Uterus (tissue), 4 donors: ENCODE data around the gene PIEZO2. TPM values are rescaled to one million over a fixed set of nuclear protein-coding genes. Genes with fewer than 3 reads are reported as not detected.

ENCODE experiments used
- DNase-seq, 2 donors: peaks; one replicate each; pipeline ENCODE4 v3.0.0-alpha.2; 2019 to 2020
- H3K27ac ChIP-seq, 2 donors: fragments of 200-600 bp; sonication (generic); 1 replicate in 1 of 2; 2 replicates in 1 of 2; pipeline ENCODE4 v1.5.1; 2016 to 2018
- H3K27me3 ChIP-seq, 2 donors: fragments of 200-600 bp; sonication (generic); one replicate each; pipeline ENCODE4 v1.5.1; 2018 to 2019; ENCODE audit warnings: control low read depth in 1 of 2
- H3K36me3 ChIP-seq, 2 donors: fragments of 200-600 bp; sonication (generic); one replicate each; pipeline ENCODE4 v1.5.1; 2019; ENCODE audit warnings: control low read depth in 1 of 2
- H3K4me1 ChIP-seq, 2 donors: fragments of 200-600 bp; sonication (generic); one replicate each; pipeline ENCODE4 v1.5.1; 2018 to 2019; ENCODE audit warnings: control low read depth in 1 of 2
- H3K4me3 ChIP-seq, 2 donors: fragments of 200-600 bp; sonication (generic); 1 replicate in 1 of 2; 2 replicates in 1 of 2; pipeline ENCODE4 v1.5.1; 2018 to 2019; ENCODE audit warnings: mild to moderate bottlenecking in 1 of 2
- H3K9me3 ChIP-seq, 2 donors: fragments of 200-600 bp; sonication (generic); one replicate each; pipeline ENCODE4 v1.5.1; 2019; ENCODE audit warnings: control low read depth in 1 of 2
- POLR2A ChIP-seq, 2 donors: fragments of 450-650 bp; IDR thresholded peaks; one replicate each; pipeline ENCODE4 v1.6.1; 2016; ENCODE audit warnings: antibody characterized with exemption in 2 of 2, mild to moderate bottlenecking in 1 of 2, moderate library complexity in 1 of 2
- intact Hi-C: fragments of 100-400 bp; cut with DNase I; formaldehyde crosslinking; loops from one replicate; pipeline ENCODE4 v1.15.1; 2023; ENCODE audit warnings: low total_unique reads
- total RNA-seq, 4 donors: library from RNA; depleted of rRNA in 3 of 4; stranded (reverse); fragments of >200 nt in 3 of 4; gene quantifications; one replicate each; pipeline versions ENCODE4 v1.1.0 to v1.2.4, GENCODE V29; 2014 to 2023
- TF ChIP-seq, protein P1 (sequence below), 4 experiments: fragments of 200-600 bp in 2 of 4; fragments of 450-650 bp in 2 of 4; sonication (generic) in 2 of 4; IDR thresholded peaks; one replicate each; pipeline ENCODE4 v1.5.1; 2016 to 2019; ENCODE audit warnings: antibody characterized with exemption in 4 of 4, mild to moderate bottlenecking in 2 of 4, moderate library complexity in 1 of 4
- donor health status: DM: yes; HTN: yes; CAD: no.

Gene PIEZO2
- total RNA-seq, 4 donors from 2014 or later, result 1.8 to 42.8 (median 5.6) TPM

DNA sequence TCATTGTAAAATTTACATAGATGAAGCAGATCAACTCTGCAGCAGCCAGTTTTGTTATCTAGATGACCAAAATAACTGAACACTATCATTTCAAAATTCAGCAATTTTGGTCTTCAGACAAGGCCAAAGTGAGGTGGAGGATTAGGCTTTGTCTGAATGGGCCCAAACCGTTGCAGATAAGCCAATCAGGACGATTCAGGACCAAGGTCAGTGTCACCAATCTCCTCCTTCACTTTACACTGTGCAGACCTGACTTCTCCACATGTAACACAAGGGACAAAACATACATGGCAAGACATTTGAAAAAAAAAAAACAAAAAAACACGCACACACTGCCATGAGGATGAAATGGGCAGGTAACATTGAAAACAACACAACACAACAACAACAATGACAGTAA is 412.4 kb downstream of the PIEZO2 start:
- DNase-seq, result no peak

DNA sequence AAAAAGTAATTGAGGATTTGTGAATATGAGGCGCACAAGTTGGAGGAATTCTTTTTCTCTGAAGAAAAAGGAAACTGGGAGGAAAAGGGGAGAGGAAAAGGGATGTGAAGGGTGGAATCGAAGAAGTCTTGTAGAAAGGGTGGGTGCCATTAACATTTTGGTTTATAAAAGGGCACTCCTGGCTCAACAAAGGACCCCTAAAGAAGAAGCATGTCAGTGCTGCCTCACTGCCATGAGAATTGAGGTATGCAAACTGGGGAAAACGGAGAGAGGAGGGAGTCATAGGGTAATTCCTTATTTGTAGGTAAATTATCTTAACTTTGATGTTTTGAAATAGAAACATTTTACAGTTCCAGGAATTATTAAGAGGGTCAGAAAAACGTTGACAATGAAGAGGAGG is 416.4 kb downstream of the PIEZO2 start:
- no peaks in the 10 kb centered on the region for H3K4me1 ChIP-seq
- no peak for TF ChIP-seq POLR2A (IDR thresholded peaks at IDR 0.05)
- TF ChIP-seq, protein P1, sequence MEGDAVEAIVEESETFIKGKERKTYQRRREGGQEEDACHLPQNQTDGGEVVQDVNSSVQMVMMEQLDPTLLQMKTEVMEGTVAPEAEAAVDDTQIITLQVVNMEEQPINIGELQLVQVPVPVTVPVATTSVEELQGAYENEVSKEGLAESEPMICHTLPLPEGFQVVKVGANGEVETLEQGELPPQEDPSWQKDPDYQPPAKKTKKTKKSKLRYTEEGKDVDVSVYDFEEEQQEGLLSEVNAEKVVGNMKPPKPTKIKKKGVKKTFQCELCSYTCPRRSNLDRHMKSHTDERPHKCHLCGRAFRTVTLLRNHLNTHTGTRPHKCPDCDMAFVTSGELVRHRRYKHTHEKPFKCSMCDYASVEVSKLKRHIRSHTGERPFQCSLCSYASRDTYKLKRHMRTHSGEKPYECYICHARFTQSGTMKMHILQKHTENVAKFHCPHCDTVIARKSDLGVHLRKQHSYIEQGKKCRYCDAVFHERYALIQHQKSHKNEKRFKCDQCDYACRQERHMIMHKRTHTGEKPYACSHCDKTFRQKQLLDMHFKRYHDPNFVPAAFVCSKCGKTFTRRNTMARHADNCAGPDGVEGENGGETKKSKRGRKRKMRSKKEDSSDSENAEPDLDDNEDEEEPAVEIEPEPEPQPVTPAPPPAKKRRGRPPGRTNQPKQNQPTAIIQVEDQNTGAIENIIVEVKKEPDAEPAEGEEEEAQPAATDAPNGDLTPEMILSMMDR (IDR thresholded peaks at IDR 0.05), result no peak
- no peak overlapping the region for H3K4me3 ChIP-seq
- intact Hi-C loops, result no loop called here
- H3K27ac ChIP-seq, result no peak overlapping the region
- no peaks in the 10 kb centered on the region for H3K27me3 ChIP-seq
- H3K9me3 ChIP-seq, result no peaks in the 10 kb centered on the region
- H3K36me3 ChIP-seq, result no peaks in the 10 kb centered on the region
- no peak for DNase-seq

More for the DNA sequence above, 412.4 kb downstream of the PIEZO2 start:
- H3K36me3 ChIP-seq, result no peaks in the 10 kb centered on the region
- H3K27ac ChIP-seq, result no peak overlapping the region
- H3K27me3 ChIP-seq, result no peaks in the 10 kb centered on the region
- no peaks in the 10 kb centered on the region for H3K4me1 ChIP-seq
- intact Hi-C loops, result no loop called here
- no peaks in the 10 kb centered on the region for H3K9me3 ChIP-seq
- H3K4me3 ChIP-seq, result no peak overlapping the region
- TF ChIP-seq, protein P1 (IDR thresholded peaks at IDR 0.05), result no peak
- TF ChIP-seq POLR2A (IDR thresholded peaks at IDR 0.05), result no peak

DNA sequence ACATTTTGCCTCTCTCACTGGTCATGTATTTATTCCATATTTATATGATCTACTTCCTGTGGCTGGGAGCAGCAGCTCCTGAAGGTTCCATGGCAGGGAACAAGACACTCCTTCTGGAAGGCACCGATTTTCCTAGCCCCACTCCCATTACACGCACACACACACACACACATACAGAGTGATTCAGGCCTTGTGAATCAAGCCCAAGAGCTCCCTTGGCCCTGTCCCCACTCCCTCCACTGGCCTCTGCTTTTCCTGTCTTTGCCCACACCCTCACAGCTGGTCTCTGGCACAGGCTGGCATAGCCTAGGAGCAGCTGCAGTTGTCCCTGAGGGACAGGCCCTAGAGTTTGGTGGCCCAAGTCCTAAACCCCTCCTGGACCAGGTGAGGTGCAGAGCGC is 421.9 kb downstream of the PIEZO2 start:
- no peaks in the 10 kb centered on the region for H3K9me3 ChIP-seq
- intact Hi-C loops, result no loop called here
- DNase-seq, result no peak
- no peak overlapping the region for H3K27ac ChIP-seq
- no peak overlapping the region for H3K4me3 ChIP-seq
- no peaks in the 10 kb centered on the region for H3K36me3 ChIP-seq
- no peaks in the 10 kb centered on the region for H3K27me3 ChIP-seq
- H3K4me1 ChIP-seq, result no peaks in the 10 kb centered on the region
- TF ChIP-seq, protein P1 (IDR thresholded peaks at IDR 0.05), result no peak
- TF ChIP-seq POLR2A (IDR thresholded peaks at IDR 0.05), result no peak

DNA sequence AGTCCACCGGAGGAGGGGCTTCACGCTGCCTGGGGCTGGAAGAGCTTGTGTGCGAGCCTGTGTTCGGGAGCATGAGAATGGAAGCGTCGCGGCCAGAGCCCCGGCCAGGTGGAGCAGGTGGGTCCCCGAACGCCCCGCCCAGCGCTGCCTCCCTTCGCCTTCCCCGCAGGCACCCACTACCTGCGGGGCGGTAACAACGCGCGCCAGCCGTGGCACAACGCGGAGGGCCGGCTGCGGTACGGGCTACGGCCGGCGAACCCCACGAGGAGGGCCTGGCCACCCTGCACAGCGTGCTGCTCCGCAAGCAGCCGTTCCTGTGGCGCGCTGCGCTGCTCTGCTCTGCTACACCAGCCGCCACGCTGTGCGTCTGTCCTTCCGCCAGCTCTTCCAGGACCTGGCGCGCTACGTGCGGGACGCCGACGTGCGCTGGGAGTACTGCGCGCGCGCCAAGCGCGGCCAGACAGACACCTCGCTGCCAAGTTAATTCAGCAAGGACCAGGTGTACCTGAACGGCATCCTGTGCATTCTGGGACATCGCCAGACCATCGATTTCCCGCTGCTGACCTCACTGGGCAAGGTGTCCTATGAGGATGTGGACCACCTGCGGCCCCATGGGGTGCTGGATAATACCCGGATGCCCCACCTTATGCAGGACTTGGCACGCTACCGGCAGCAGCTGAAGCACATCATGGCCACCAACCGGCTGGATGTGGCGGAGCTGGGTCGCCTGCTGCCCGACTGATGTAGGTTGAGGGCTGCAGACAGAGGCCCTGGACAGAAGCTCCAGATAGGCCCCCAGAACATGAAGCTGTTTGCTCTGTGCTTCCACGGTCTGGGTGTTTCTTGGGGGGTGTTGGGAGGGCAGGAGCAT is 422.9 kb downstream of the PIEZO2 start:
- H3K4me3 ChIP-seq, result no peak overlapping the region
- no peak overlapping the region for H3K27ac ChIP-seq
- no peak for DNase-seq
- no peaks in the 10 kb centered on the region for H3K4me1 ChIP-seq
- H3K27me3 ChIP-seq, result no peaks in the 10 kb centered on the region
- no peak for TF ChIP-seq POLR2A (IDR thresholded peaks at IDR 0.05)
- TF ChIP-seq, protein P1 (IDR thresholded peaks at IDR 0.05), result no peak
- intact Hi-C loops, result no loop called here
- no peaks in the 10 kb centered on the region for H3K36me3 ChIP-seq
- no peaks in the 10 kb centered on the region for H3K9me3 ChIP-seq

DNA sequence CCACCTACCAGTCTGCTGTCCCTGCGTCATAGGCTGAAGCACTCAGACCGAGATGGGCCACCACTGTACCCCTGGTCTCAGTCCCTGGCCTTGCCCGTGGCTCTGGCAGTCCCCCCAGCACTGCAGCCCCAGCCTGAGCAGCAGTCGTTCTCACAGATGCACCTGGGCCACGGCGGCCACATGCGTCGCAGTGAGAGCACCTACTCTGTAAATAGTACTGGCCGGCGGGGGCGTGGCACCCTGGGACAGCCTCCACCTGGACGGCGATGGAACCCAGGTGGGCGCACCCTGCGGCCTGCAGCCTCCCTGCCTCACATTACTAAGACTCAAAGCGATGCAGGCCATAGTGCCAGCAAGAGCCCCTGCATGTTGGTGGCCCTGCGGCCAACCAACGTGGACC is 424.7 kb downstream of the PIEZO2 start:
- Histone ChIP-seq H3K4me3 (no peak overlapping the region), H3K27ac (no peak overlapping the region), H3K9me3 (no peaks in the 10 kb centered on the region), H3K36me3 (no peaks in the 10 kb centered on the region), H3K27me3 (no peaks in the 10 kb centered on the region), H3K4me1 (no peaks in the 10 kb centered on the region)
- intact Hi-C loops, result no loop called here
- TF ChIP-seq POLR2A (IDR thresholded peaks at IDR 0.05), result no peak
- TF ChIP-seq, protein P1 (IDR thresholded peaks at IDR 0.05), result no peak
- DNase-seq, result no peak
